Measurements from ENCODE around the gene ANKIB1.
"Not testable (repeated sequence)": the region's sequence is repeated elsewhere in the genome, so short reads cannot be mapped to it uniquely, and the experiment has no call there.

Gene ANKIB1

GRCh38 chr7:92356406-92356805, 110.6 kb downstream of the ANKIB1 start:
- Histone ChIP-seq H3K27me3 (ENCODE audit: control insufficient read depth, low read length) (no peaks in the 10 kb centered on the region), H3K36me3 (ENCODE audit: control insufficient read depth, low read length) (peaks cover 18% of the 10 kb centered on the region), H3F3A (ENCODE audit: control insufficient read depth, insufficient read depth) (no peaks in the 10 kb centered on the region), H3K4me2 (ENCODE audit: low read length) (no peak overlapping the region), H4K20me1 (ENCODE audit: control insufficient read depth, insufficient read depth, low read depth, low read length) (no peaks in the 10 kb centered on the region), H3K79me2 (ENCODE audit: control insufficient read depth, low read length) (no peaks in the 10 kb centered on the region), H3K4me1 (ENCODE audit: control insufficient read depth, low read length) (no peaks in the 10 kb centered on the region), H3K27ac (ENCODE audit: low read depth, low read length) (no peak overlapping the region), H3K9me2 (replicated peaks; ENCODE audit: control insufficient read depth, low read length) (no peaks in the 10 kb centered on the region), H3K9me3 (ENCODE audit: control insufficient read depth, insufficient read depth, low read length) (no peaks in the 10 kb centered on the region), H3K4me3 (ENCODE audit: low read length) (no peak overlapping the region)
- TF ChIP-seq EZH2phosphoT487 (IDR thresholded peaks at IDR 0.05; ENCODE audit: borderline replicate concordance, low read length) (no peak), CTCF (IDR thresholded peaks at IDR 0.05; ENCODE audit: low read depth, low read length, poor library complexity, severe bottlenecking) (no peak)

- H3K9me3 ChIP-seq (ENCODE audit: control insufficient read depth, insufficient read depth, low read length): no peaks in the 10 kb centered on the region
- H4K20me1 ChIP-seq (ENCODE audit: control insufficient read depth, insufficient read depth, low read depth, low read length): no peaks in the 10 kb centered on the region
Observed at GRCh38 chr7:92357260-92357659, 111.5 kb downstream of the ANKIB1 start.

GRCh38 chr7:92359179-92359578, 113.4 kb downstream of the ANKIB1 start:
- H3K79me2 ChIP-seq (ENCODE audit: control insufficient read depth, low read length): not testable (repeated sequence)
- H3K36me3 ChIP-seq (ENCODE audit: control insufficient read depth, low read length): peaks cover 17% of the 10 kb centered on the region

More at GRCh38 chr7:92357260-92357659, 111.5 kb downstream of the ANKIB1 start:
- no peaks in the 10 kb centered on the region for H3K27me3 ChIP-seq (ENCODE audit: control insufficient read depth, low read length)
- H3K4me2 ChIP-seq (ENCODE audit: low read length): no peak overlapping the region
- no peak overlapping the region for H3K27ac ChIP-seq (ENCODE audit: low read depth, low read length)
- H3F3A ChIP-seq (ENCODE audit: control insufficient read depth, insufficient read depth): no peaks in the 10 kb centered on the region
- TF ChIP-seq CTCF (IDR thresholded peaks at IDR 0.05; ENCODE audit: low read depth, low read length, poor library complexity, severe bottlenecking): no peak
- TF ChIP-seq EZH2phosphoT487 (IDR thresholded peaks at IDR 0.05; ENCODE audit: borderline replicate concordance, low read length): no peak
- H3K79me2 ChIP-seq (ENCODE audit: control insufficient read depth, low read length): no peaks in the 10 kb centered on the region
- no peaks in the 10 kb centered on the region for H3K9me2 ChIP-seq (replicated peaks; ENCODE audit: control insufficient read depth, low read length)
- H3K4me1 ChIP-seq (ENCODE audit: control insufficient read depth, low read length): no peaks in the 10 kb centered on the region
- peaks cover 20% of the 10 kb centered on the region for H3K36me3 ChIP-seq (ENCODE audit: control insufficient read depth, low read length)
- H3K4me3 ChIP-seq (ENCODE audit: low read length): no peak overlapping the region

GRCh38 chr7:92359801-92360200, 114.0 kb downstream of the ANKIB1 start:
- no peaks in the 10 kb centered on the region for H3K4me1 ChIP-seq (ENCODE audit: control insufficient read depth, low read length)
- no peaks in the 10 kb centered on the region for H3K79me2 ChIP-seq (ENCODE audit: control insufficient read depth, low read length)
- H3F3A ChIP-seq (ENCODE audit: control insufficient read depth, insufficient read depth): no peaks in the 10 kb centered on the region
- no peak overlapping the region for H3K4me3 ChIP-seq (ENCODE audit: low read length)
- H3K9me2 ChIP-seq (replicated peaks; ENCODE audit: control insufficient read depth, low read length): no peaks in the 10 kb centered on the region
- peaks cover 17% of the 10 kb centered on the region for H3K36me3 ChIP-seq (ENCODE audit: control insufficient read depth, low read length)
- no peak overlapping the region for H3K27ac ChIP-seq (ENCODE audit: low read depth, low read length)
- no peaks in the 10 kb centered on the region for H4K20me1 ChIP-seq (ENCODE audit: control insufficient read depth, insufficient read depth, low read depth, low read length)
- H3K9me3 ChIP-seq (ENCODE audit: control insufficient read depth, insufficient read depth, low read length): no peaks in the 10 kb centered on the region
- no peak overlapping the region for H3K4me2 ChIP-seq (ENCODE audit: low read length)
- TF ChIP-seq EZH2phosphoT487 (IDR thresholded peaks at IDR 0.05; ENCODE audit: borderline replicate concordance, low read length) (no peak), CTCF (IDR thresholded peaks at IDR 0.05; ENCODE audit: low read depth, low read length, poor library complexity, severe bottlenecking) (no peak)
- H3K27me3 ChIP-seq (ENCODE audit: control insufficient read depth, low read length): no peaks in the 10 kb centered on the region

More at GRCh38 chr7:92359179-92359578, 113.4 kb downstream of the ANKIB1 start:
- H3K4me2 ChIP-seq (ENCODE audit: low read length); H3K27ac ChIP-seq (ENCODE audit: low read depth, low read length); H3K4me3 ChIP-seq (ENCODE audit: low read length); H3F3A ChIP-seq (ENCODE audit: control insufficient read depth, insufficient read depth); H4K20me1 ChIP-seq (ENCODE audit: control insufficient read depth, insufficient read depth, low read depth, low read length); H3K9me3 ChIP-seq (ENCODE audit: control insufficient read depth, insufficient read depth, low read length); H3K4me1 ChIP-seq (ENCODE audit: control insufficient read depth, low read length); H3K27me3 ChIP-seq (ENCODE audit: control insufficient read depth, low read length); H3K9me2 ChIP-seq (replicated peaks; ENCODE audit: control insufficient read depth, low read length): not testable (repeated sequence)

All from DOHH2 (cell line).